GM19395 (cell line): ENCODE measurements around the gene HACD4.

Experiments
- ATAC-seq: cut with Tn5 transposase; IDR thresholded peaks from one replicate; pipeline ENCODE4 v1.9.1; 2021; ENCODE audit warnings: mild to moderate bottlenecking, moderate library complexity; ENCODE audit not compliant: unreplicated experiment

Gene HACD4

DNA sequence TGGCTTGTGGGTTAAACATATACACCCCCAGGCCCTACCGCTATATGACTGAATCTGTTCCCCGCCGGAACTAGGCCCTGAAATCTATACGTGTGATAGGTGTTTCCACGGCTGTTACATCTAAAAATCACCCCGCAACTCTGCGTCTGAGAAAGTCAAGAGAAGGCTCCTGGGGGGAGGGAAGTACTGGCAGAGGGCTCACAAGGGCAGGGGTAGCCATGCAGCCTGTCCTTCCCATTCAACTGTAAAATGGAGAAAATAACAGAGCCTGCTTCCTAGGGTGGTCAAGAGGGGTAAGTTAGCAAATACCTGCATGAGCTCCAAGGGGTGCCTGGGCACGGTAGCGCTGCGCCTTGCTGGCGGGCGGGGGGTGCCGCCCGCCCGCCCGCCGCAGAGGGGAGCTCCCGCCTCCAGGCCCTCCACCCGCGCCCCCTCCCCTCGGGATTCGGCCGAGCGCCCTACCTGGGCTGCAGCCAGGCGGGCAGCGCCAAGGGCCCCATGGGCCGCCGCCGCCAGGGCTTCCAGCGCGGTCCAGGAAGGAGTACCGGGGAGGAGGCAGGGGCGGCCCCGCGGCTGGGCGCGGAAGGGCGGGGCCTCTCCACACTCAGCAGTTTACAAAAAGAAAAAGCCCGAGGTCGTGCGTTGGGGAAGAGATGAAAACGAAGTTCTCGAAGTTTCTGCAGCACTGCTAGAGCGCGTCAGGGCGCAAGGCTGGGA, at the start of gene HACD4:
Gene HACD4, minus strand, starts transcription at position 550 of the 717 bp plus-strand sequence. Its CDS starts 50 bp downstream, at position 500.
- ATAC-seq: peak; percentile 80

- ATAC-seq: no peak
Measured at GRCh38 chr9:21080793-21081192, 49.4 kb upstream of the HACD4 start.

GRCh38 chr9:21078702-21079101, 47.3 kb upstream of the HACD4 start:
- ATAC-seq: no peak

DNA sequence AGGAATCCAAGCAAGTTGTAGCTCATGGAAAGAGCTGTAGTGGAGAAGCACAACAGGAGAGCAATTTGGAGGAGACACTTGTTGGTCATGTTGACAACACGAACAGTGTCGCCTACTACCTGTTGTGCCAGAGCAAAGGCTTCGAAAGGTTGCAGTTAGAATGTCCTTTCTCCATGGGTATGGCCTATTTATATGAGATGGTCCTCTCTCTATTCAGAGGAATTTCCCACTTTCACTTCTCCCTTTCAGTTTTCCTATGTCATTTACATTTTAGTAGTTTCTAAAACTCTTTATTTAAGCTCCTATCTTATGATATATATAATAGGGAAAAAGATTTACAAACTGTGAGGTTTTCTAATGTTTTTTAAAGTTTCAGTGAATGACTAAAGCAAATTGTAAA, 46.3 kb upstream of the HACD4 start, which contains the start of gene IFNB1:
Gene IFNB1, minus strand, starts transcription at position 162 of the 400 bp plus-strand sequence. Its CDS starts 73 bp downstream, at position 89.
- no peak for ATAC-seq

DNA sequence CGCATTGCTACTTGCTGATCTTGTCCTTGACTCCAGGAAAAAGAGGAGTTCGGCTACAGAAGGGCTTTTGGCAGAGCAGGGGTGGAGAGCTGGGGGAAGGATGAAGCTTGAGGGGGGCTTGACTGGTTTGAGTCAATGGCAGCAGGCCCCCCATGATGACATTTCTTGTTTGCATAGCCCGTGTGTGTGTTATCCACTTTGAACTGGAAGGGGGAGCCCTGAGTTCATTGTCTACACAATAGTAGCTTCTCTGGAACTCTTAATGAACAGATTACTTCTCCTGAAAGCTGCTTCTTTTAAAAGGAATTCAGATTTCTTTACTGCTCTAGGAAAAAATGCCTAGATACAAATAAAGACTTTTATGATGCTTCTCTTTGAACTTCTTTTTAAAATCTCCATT, 44.0 kb upstream of the HACD4 start:
- no peak for ATAC-seq

DNA sequence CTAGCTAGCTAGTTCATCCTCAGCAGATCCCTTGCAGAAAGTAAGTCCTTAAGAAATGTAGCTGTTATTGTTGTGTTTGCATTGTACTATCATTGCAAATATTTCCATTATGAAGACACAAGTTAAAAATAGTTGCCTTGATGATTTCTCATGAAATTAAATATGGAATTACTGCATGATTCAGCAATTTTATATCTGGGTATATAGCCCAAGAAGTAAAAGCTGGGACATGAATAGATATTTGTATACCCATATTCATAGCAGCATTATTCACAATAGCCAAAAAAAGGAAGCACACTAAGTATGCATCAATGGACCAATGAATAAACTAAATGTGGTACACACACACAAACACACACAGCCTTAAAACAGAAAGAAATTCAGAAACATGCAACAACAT, 39.5 kb upstream of the HACD4 start:
- ATAC-seq: no peak

DNA sequence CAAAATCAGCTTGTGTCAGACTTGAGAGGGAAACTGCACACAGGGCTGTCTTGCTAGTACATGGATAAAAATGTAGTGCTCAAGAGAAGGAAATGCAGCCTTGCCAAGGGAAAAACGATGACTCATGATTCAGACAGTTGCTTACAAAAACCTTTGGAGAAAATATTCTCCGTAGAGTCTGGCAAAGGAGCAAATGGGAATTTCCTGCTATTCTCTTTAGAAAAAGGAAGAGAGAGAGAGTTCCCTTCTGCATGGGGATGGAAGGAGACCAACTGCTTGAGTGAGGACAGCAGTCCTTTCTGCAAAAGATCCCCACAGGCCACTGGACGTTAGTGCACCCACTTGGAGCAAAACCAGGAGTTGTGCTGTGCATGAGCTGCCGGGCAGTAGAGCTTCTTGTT, 38.7 kb upstream of the HACD4 start:
- ATAC-seq: no peak

DNA sequence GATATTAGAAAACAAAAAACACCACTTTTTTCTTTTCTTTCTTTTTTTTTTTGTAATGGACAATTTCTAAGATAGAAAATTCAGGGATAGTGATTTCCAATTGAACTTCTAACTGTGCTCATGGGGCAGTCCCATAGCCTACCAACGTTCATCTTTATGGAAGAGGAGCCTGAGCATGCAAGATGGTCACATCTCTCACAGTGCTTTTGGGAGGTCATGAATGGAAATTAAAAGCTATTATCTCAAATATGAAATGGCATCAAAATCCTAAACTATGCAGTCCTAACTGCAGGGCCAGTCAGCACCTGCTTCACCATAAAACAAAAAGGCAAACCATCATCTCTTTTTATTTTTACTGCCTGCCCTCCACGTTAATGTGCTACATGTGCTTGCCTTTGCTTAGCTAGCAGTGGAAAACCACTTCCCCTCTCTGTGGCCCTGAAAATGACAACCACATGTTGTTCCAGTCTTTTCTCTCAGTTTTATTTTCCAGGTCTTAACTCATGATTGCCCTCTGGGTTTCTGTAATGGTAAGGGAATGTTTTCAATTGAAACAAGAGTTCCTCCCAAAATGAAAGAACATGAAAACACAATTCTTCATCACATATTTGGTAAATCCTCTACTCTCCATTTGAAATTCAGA, 29.6 kb upstream of the HACD4 start:
- peak; percentile 86 for ATAC-seq

GRCh38 chr9:21056931-21057330, 25.5 kb upstream of the HACD4 start:
- no peak for ATAC-seq

GRCh38 chr9:21053851-21054250, 22.4 kb upstream of the HACD4 start:
- ATAC-seq: no peak

DNA sequence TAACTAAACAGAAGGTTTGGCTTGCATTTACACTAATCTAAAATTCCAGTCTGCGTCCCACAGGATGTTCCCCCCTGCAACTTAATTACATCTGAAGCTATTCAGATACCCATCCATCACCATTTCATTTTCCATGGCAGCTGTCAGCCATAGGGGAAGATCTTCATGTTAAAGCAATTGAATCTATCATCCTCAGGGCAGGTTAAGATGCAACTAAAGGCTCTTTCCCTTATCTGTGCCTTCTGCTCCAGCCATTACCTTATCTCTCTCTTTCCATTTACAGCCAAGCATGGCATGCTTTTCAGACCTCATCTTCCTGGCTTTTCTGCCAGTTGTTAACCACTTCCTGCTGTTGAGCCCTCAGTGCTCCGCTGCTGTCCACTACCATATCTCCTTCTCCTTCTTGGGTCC, 15.8 kb upstream of the HACD4 start:
- ATAC-seq: no peak

GRCh38 chr9:21043841-21044240, 12.4 kb upstream of the HACD4 start:
- ATAC-seq: no peak

DNA sequence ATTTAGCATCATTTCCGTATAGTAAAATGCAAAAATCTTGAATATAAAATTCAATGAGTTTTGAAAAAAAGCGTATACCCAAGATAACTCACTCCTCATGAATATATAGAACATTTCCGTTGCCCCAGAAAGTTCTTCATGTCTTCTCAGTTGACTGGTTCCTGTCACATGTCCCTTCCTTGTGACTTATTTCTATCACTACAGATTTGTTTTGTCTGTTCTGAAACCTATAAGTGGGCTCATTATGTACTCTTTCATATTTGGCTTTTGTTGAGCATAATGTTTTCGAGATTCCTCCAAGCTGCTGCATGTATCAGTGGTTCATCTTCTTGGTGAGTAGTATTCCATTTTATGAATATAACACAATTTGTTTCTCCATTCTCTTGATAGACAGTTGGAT, 11.0 kb upstream of the HACD4 start:
- no peak for ATAC-seq

DNA sequence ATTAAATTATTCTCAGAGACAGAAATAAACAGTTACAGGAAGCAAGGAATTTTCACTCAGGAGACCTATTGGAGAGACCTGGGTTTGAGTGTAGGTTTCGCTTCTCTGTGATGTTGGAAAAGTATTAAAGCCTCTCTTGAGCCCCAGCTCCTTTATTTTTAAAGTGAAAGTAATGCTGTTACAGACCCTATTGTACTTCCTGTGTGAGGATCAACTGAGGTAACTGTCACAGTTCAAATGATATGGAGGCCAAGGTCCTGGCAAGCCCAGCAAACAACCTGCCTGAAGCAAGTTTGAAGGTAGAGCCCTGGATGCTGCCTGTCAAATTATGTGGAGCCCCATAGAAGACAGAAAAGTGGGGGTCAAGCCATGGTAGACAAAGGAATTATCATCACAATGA, 7.9 kb upstream of the HACD4 start:
- ATAC-seq: no peak

DNA sequence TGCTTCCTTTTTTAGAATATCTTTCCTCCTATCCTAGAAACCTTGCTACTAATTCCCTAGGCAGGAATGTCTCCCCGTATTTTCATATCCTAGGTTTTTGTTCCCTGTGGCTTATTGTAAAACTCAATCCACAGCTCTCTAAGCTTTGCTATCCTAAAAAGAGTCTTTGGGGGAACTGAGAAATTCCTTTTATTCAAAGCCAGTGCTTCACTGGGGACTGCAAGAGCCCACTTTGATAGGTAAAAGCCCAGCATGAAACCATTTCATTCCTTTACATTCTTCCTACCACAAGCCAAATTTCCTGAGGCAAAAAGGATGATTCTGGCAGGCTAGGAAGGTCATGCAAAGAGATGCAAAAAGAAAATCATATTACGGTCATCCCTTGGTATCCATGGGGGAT, 5.8 kb upstream of the HACD4 start:
- ATAC-seq: no peak

- ATAC-seq: no peak
Measured at GRCh38 chr9:21031808-21032183, 356 bp upstream of the HACD4 start.

GRCh38 chr9:21030389-21031035, 928 bp downstream of the HACD4 start:
- ATAC-seq: peak; percentile 79

GRCh38 chr9:21029661-21030060, 1.8 kb downstream of the HACD4 start:
- ATAC-seq: no peak

- no peak for ATAC-seq
Measured at GRCh38 chr9:21028466-21028865, 3.0 kb downstream of the HACD4 start.

GRCh38 chr9:21027295-21027694, 4.1 kb downstream of the HACD4 start:
- no peak for ATAC-seq

- no peak for ATAC-seq
Measured at GRCh38 chr9:21023861-21024260, 7.6 kb downstream of the HACD4 start.

GRCh38 chr9:21018177-21018576, 13.3 kb downstream of the HACD4 start:
- ATAC-seq: no peak
